D721Med (cell line): ENCODE data around the gene CCL7.

Experiments
- DNase-seq: peaks from one replicate; pipeline ENCODE4 v3.0.0; 2011; ENCODE audit warnings: low spot score; ENCODE audit not compliant: insufficient read length
- FAIRE-seq: peaks from 2 replicates; lab custom pipeline; 2011; peaks lifted over from hg19 to GRCh38; lab: Jason Lieb, UNC
- CTCF ChIP-seq: IDR thresholded peaks from 2 replicates; pipeline ENCODE4 v1.5.1; 2012; ENCODE audit warnings: mild to moderate bottlenecking, control low read depth; ENCODE audit not compliant: insufficient read depth; ENCODE audit errors: missing control alignments

CCL7 gene

GRCh38 chr17:34299956-34300577, 30.0 kb downstream of the CCL7 start:
- FAIRE-seq (no peak), DNase-seq (no peak)

GRCh38 chr17:34300652-34301370, 30.8 kb downstream of the CCL7 start:
- DNase-seq (no peak), FAIRE-seq (no peak)
- TF ChIP-seq CTCF: no peak

More at GRCh38 chr17:34299956-34300577, 30.0 kb downstream of the CCL7 start:
- no peak for TF ChIP-seq CTCF

GRCh38 chr17:34301986-34302385, 32.0 kb downstream of the CCL7 start:
- no peak for FAIRE-seq

GRCh38 chr17:34302636-34303035, 32.6 kb downstream of the CCL7 start:
- no peak for TF ChIP-seq CTCF
- no peak for DNase-seq
- FAIRE-seq: no peak

More at GRCh38 chr17:34301986-34302385, 32.0 kb downstream of the CCL7 start:
- DNase-seq: no peak
- TF ChIP-seq CTCF: no peak

- TF ChIP-seq CTCF: no peak
- DNase-seq: no peak
- no peak for FAIRE-seq
Observed at GRCh38 chr17:34303606-34304005, 33.6 kb downstream of the CCL7 start.

- FAIRE-seq: no peak
Observed at GRCh38 chr17:34305061-34305460, 35.0 kb downstream of the CCL7 start.

More at GRCh38 chr17:34305061-34305460, 35.0 kb downstream of the CCL7 start:
- no peak for DNase-seq
- no peak for TF ChIP-seq CTCF
